GM12891 (cell line): ENCODE measurements around the gene MERTK.
A peak's percentile ranks its signal among the peaks of the same experiment; 100 is the strongest.
"Not testable (repeated sequence)": the region's sequence is repeated elsewhere in the genome, so short reads cannot be mapped to it uniquely, and the experiment has no call there.

Experiments
- DNase-seq: peaks from one replicate; pipeline ENCODE4 v3.0.0; 2011; ENCODE audit warnings: low spot score; ENCODE audit not compliant: insufficient read length
- FAIRE-seq: peaks from 2 replicates; lab custom pipeline; 2011; peaks lifted over from hg19 to GRCh38; lab: Jason Lieb, UNC
- PAX5 ChIP-seq: IDR thresholded peaks from 2 replicates; pipeline ENCODE4 v1.6.1; 2011; ENCODE audit warnings: low read length, moderate library complexity, mild to moderate bottlenecking; ENCODE audit not compliant: insufficient read depth, severe bottlenecking
- POLR2A ChIP-seq: IDR thresholded peaks from 2 replicates; pipeline ENCODE4 v1.6.1; 2011; ENCODE audit warnings: low read depth, low read length, control low read depth
- POLR2AphosphoS5 ChIP-seq: IDR thresholded peaks from 2 replicates; pipeline ENCODE4 v1.6.1; 2011; ENCODE audit warnings: low read depth, low read length, control low read depth
- POU2F2 ChIP-seq: IDR thresholded peaks from 2 replicates; pipeline ENCODE4 v1.6.1; 2011; ENCODE audit warnings: low read depth, mild to moderate bottlenecking, control low read depth, low read length, moderate library complexity
- SPI1 ChIP-seq: IDR thresholded peaks from 2 replicates; pipeline ENCODE4 v1.6.1; 2011; ENCODE audit warnings: low read depth, low read length, control low read depth
- TAF1 ChIP-seq: IDR thresholded peaks from 2 replicates; pipeline ENCODE4 v1.6.1; 2011; ENCODE audit warnings: low read depth, low read length, control low read depth

The MERTK gene

GRCh38 chr2:111898703-111899514 lies 502 bp downstream of the MERTK start:
- TF ChIP-seq POLR2A (no peak), POLR2AphosphoS5 (no peak), PAX5 (no peak), POU2F2 (no peak), SPI1 (no peak), TAF1 (no peak)
- DNase-seq (peak; percentile 27), FAIRE-seq (no peak)

GRCh38 chr2:111900859-111901258 lies 2.5 kb downstream of the MERTK start:
- TF ChIP-seq POLR2A (no peak), SPI1 (no peak), PAX5 (no peak), POLR2AphosphoS5 (no peak), POU2F2 (no peak), TAF1 (no peak)
- DNase-seq (no peak), FAIRE-seq (no peak)

- DNase-seq: no peak
- no peak for FAIRE-seq
- TF ChIP-seq POLR2A (no peak), POU2F2 (no peak), TAF1 (no peak), POLR2AphosphoS5 (no peak), SPI1 (no peak), PAX5 (no peak)
Measured at GRCh38 chr2:111903516-111903915, 5.1 kb downstream of the MERTK start.

- TF ChIP-seq POU2F2 (no peak), TAF1 (no peak), POLR2AphosphoS5 (no peak), SPI1 (no peak), POLR2A (no peak), PAX5 (no peak)
- FAIRE-seq (no peak), DNase-seq (no peak)
Measured at GRCh38 chr2:111903930-111904439, 5.6 kb downstream of the MERTK start.

- no peak for DNase-seq
- no peak for FAIRE-seq
- no peak for TF ChIP-seq PAX5
- no peak for TF ChIP-seq TAF1
- no peak for TF ChIP-seq POLR2AphosphoS5
- no peak for TF ChIP-seq POLR2A
- TF ChIP-seq SPI1: no peak
- TF ChIP-seq POU2F2: no peak
Measured at GRCh38 chr2:111904726-111905474, 6.5 kb downstream of the MERTK start.

- DNase-seq, FAIRE-seq: not testable (repeated sequence)
Measured at GRCh38 chr2:111905475-111905869, 7.1 kb downstream of the MERTK start.

- DNase-seq: no peak
- TF ChIP-seq SPI1: peak; percentile 95
- TF ChIP-seq POU2F2: no peak; the same call in 1 of the 2 replicates
- no peak for TF ChIP-seq TAF1
- FAIRE-seq: peak; percentile 9
Measured at GRCh38 chr2:111905990-111906735, 7.8 kb downstream of the MERTK start.

GRCh38 chr2:111908578-111908977 lies 10.2 kb downstream of the MERTK start:
- DNase-seq (no peak), FAIRE-seq (no peak)
- no peak for TF ChIP-seq POLR2AphosphoS5
- no peak for TF ChIP-seq TAF1
- TF ChIP-seq POU2F2: no peak
- TF ChIP-seq SPI1: no peak
- no peak for TF ChIP-seq PAX5
- TF ChIP-seq POLR2A: no peak

- TF ChIP-seq POU2F2: no peak
- TF ChIP-seq POLR2A: no peak
- no peak for TF ChIP-seq POLR2AphosphoS5
- no peak for TF ChIP-seq TAF1
- TF ChIP-seq SPI1: no peak
- no peak for TF ChIP-seq PAX5
- DNase-seq: no peak
- no peak for FAIRE-seq
Measured at GRCh38 chr2:111909079-111909478, 10.7 kb downstream of the MERTK start.

GRCh38 chr2:111909997-111910396 lies 11.6 kb downstream of the MERTK start:
- not testable (repeated sequence) for FAIRE-seq, DNase-seq
